SK-N-SH treated with all-trans-retinoic acid at 6 μM for 48 hours (cell line): Measurements from ENCODE around the gene RXFP4.

Experiments used
- ATAC-seq: fragments of 200-7000 bp; cut with Tn5 transposase; 3 replicates; pipeline ENCODE4 v1.9.1; 2020; ENCODE audit warnings: mild to moderate bottlenecking, moderate library complexity
- BACH2 ChIP-seq: fragments of 250-450 bp; sonication (Bioruptor Pico); IDR thresholded peaks from 2 replicates; pipeline ENCODE4 v1.9.0; 2021; ENCODE audit warnings: mild to moderate bottlenecking, borderline replicate concordance
- CREB5 ChIP-seq: fragments of 250-450 bp; sonication (Bioruptor Pico); IDR thresholded peaks from 2 replicates; pipeline ENCODE4 v1.5.1; 2020; ENCODE audit warnings: low read depth, mild to moderate bottlenecking, moderate library complexity
- CSDC2 ChIP-seq: fragments of 250-450 bp; sonication (Bioruptor Pico); IDR thresholded peaks from 2 replicates; pipeline ENCODE4 v1.5.0; 2020; ENCODE audit warnings: mild to moderate bottlenecking, moderate library complexity
- CSRNP3 ChIP-seq: fragments of 250-450 bp; sonication (Bioruptor Pico); IDR thresholded peaks from 2 replicates; pipeline ENCODE4 v1.5.1; 2021; ENCODE audit warnings: mild to moderate bottlenecking, moderate library complexity
- ISL1 ChIP-seq: fragments of 250-450 bp; sonication (Bioruptor Pico); IDR thresholded peaks from 2 replicates; pipeline ENCODE4 v2.1.2; 2022; ENCODE audit warnings: mild to moderate bottlenecking, moderate library complexity
- PATZ1 ChIP-seq: fragments of 250-450 bp; sonication (Bioruptor Pico); IDR thresholded peaks from 2 replicates; pipeline ENCODE4 v1.8.0; 2020; ENCODE audit warnings: mild to moderate bottlenecking, moderate library complexity, borderline replicate concordance
- POU6F1 ChIP-seq: fragments of 250-450 bp; sonication (Bioruptor Pico); IDR thresholded peaks from 2 replicates; pipeline ENCODE4 v1.8.0; 2021; ENCODE audit warnings: low read depth, mild to moderate bottlenecking, moderate library complexity, borderline replicate concordance
- PPARA ChIP-seq: fragments of 250-450 bp; sonication (Bioruptor Pico); IDR thresholded peaks from 2 replicates; pipeline ENCODE4 v1.5.0; 2020; ENCODE audit warnings: mild to moderate bottlenecking, borderline replicate concordance
- RARB ChIP-seq: fragments of 250-450 bp; sonication (Bioruptor Pico); IDR thresholded peaks from 2 replicates; pipeline ENCODE4 v1.8.0; 2021; ENCODE audit warnings: mild to moderate bottlenecking, moderate library complexity
- SNAI2 ChIP-seq: fragments of 250-450 bp; sonication (Bioruptor Pico); IDR thresholded peaks from 2 replicates; pipeline ENCODE4 v1.5.0; 2020; ENCODE audit warnings: mild to moderate bottlenecking, moderate library complexity
- TSHZ2 ChIP-seq: fragments of 250-450 bp; sonication (Bioruptor Pico); IDR thresholded peaks from 2 replicates; pipeline ENCODE4 v1.5.0; 2020; ENCODE audit warnings: mild to moderate bottlenecking, moderate library complexity
- ZC3H10 ChIP-seq: fragments of 250-450 bp; sonication (Bioruptor Pico); IDR thresholded peaks from 2 replicates; pipeline ENCODE4 v1.5.1; 2021; ENCODE audit warnings: mild to moderate bottlenecking, moderate library complexity
- ZFP3 ChIP-seq: fragments of 250-450 bp; sonication (Bioruptor Pico); IDR thresholded peaks from 2 replicates; pipeline ENCODE4 v1.5.0; 2020; ENCODE audit warnings: mild to moderate bottlenecking, moderate library complexity
- ZNF565 ChIP-seq: fragments of 450-650 bp; formaldehyde crosslinking; conservative IDR thresholded peaks from 2 replicates; pipeline ENCODE4 v1.5.0; 2020; ENCODE audit warnings: low read depth, mild to moderate bottlenecking, moderate library complexity
- ZNF8 ChIP-seq: fragments of 450-650 bp; formaldehyde crosslinking; IDR thresholded peaks from 2 replicates; pipeline ENCODE4 v1.5.0; 2020; ENCODE audit warnings: mild to moderate bottlenecking, moderate library complexity

RXFP4 gene

GRCh38 chr1:155970531-155971167 is 29.2 kb downstream of the RXFP4 start (continued):
- no peak for TF ChIP-seq PPARA
- TF ChIP-seq CSDC2 (CRISPR knock-in tag): no peak
- no peak for TF ChIP-seq SNAI2 (CRISPR knock-in tag)
- TF ChIP-seq ZFP3: no peak

GRCh38 chr1:155971910-155972809 is 30.7 kb downstream of the RXFP4 start:
- no peak for ATAC-seq
- TF ChIP-seq RARB: no peak
- TF ChIP-seq POU6F1: no peak
- no peak for TF ChIP-seq ZNF8 (CRISPR knock-in tag)
- TF ChIP-seq BACH2 (CRISPR knock-in tag): no peak
- TF ChIP-seq CREB5: no peak
- no peak for TF ChIP-seq CSRNP3 (CRISPR knock-in tag)
- TF ChIP-seq TSHZ2 (CRISPR knock-in tag): no peak
- no peak for TF ChIP-seq ISL1 (CRISPR knock-in tag)
- no peak for TF ChIP-seq SNAI2 (CRISPR knock-in tag)
- TF ChIP-seq ZNF565 (CRISPR knock-in tag): no peak
- no peak for TF ChIP-seq CSDC2 (CRISPR knock-in tag)
- no peak for TF ChIP-seq PATZ1 (CRISPR knock-in tag)
- no peak for TF ChIP-seq ZC3H10 (CRISPR knock-in tag)
- no peak for TF ChIP-seq ZFP3

- TF ChIP-seq TSHZ2 (CRISPR knock-in tag): no peak
- ATAC-seq: no peak
These were observed 32.3 kb downstream of the RXFP4 start for GRCh38 chr1:155973723-155974122.
